Fibroblast of lung (primary cell): ENCODE results near the gene STRN3. TPM values are rescaled to one million over a fixed set of nuclear protein-coding genes. Genes with fewer than 3 reads are reported as not detected.
"Not testable (repeated sequence)": the region's sequence is repeated elsewhere in the genome, so short reads cannot be mapped to it uniquely, and the experiment has no call there.

ENCODE experiments used
- DNase-seq, 2 donors: peaks; one replicate each; pipeline versions ENCODE4 v3.0.0 to v3.0.0-alpha.2; 2010; ENCODE audit warnings: low read depth in 2 of 2
- H2AFZ ChIP-seq: 2 replicates; pipeline ENCODE4 v1.5.1; 2012; ENCODE audit warnings: low read length, control low read depth, inconsistent platforms
- H3K27ac ChIP-seq: 2 replicates; pipeline ENCODE4 v1.5.1; 2011; ENCODE audit warnings: low read length, control low read depth; ENCODE audit not compliant: insufficient read depth
- H3K27me3 ChIP-seq: 2 replicates; pipeline ENCODE4 v1.5.1; 2011; ENCODE audit warnings: mild to moderate bottlenecking, low read length; ENCODE audit not compliant: control insufficient read depth, insufficient read depth
- H3K36me3 ChIP-seq: 2 replicates; pipeline ENCODE4 v1.5.1; 2011; ENCODE audit warnings: low read length; ENCODE audit not compliant: control insufficient read depth, insufficient read depth
- H3K4me1 ChIP-seq: 2 replicates; pipeline ENCODE4 v1.5.1; 2011; ENCODE audit warnings: low read length; ENCODE audit not compliant: control insufficient read depth, insufficient read depth; ENCODE audit errors: extremely low read depth
- H3K4me2 ChIP-seq: 2 replicates; pipeline ENCODE4 v1.5.1; 2011; ENCODE audit warnings: low read length, control low read depth; ENCODE audit not compliant: insufficient read depth; ENCODE audit errors: extremely low read depth
- H3K4me3 ChIP-seq, 4 experiments: fragments of 200-600 bp in 1 of 4; sonication (generic) in 1 of 4; replicated peaks in 1 of 4; 2 replicates each; pipeline ENCODE4 v1.5.1; 2011 to 2016; ENCODE audit warnings: low read length in 4 of 4, low read depth in 3 of 4, mild to moderate bottlenecking in 3 of 4, control low read depth in 2 of 4, inconsistent platforms in 1 of 4, mixed read lengths in 1 of 4; ENCODE audit not compliant: insufficient read depth in 1 of 4; ENCODE audit errors: control extremely low read depth in 1 of 4
- H3K79me2 ChIP-seq: 2 replicates; pipeline ENCODE4 v1.5.1; 2012; ENCODE audit warnings: mild to moderate bottlenecking, low read length, inconsistent platforms; ENCODE audit not compliant: control insufficient read depth, insufficient read depth
- H3K9ac ChIP-seq: 2 replicates; pipeline ENCODE4 v1.5.1; 2011; ENCODE audit warnings: mild to moderate bottlenecking, low read length, control low read depth; ENCODE audit not compliant: insufficient read depth
- H3K9me3 ChIP-seq: 2 replicates; pipeline ENCODE4 v1.5.1; 2012; ENCODE audit warnings: low read depth, low read length; ENCODE audit not compliant: control insufficient read depth, insufficient read depth
- H4K20me1 ChIP-seq: 2 replicates; pipeline ENCODE4 v1.5.1; 2011; ENCODE audit warnings: low read length; ENCODE audit not compliant: control insufficient read depth, insufficient read depth; ENCODE audit errors: extremely low read depth
- EZH2 ChIP-seq: IDR thresholded peaks from 2 replicates; pipeline ENCODE4 v1.5.1; 2012; ENCODE audit warnings: low read length, control low read depth, mild to moderate bottlenecking; ENCODE audit errors: missing control alignments
- polyA plus RNA-seq, 2 donors: library from polyadenylated mRNA; depleted of rRNA in 1 of 2; stranded (reverse) in 1 of 2; unstranded in 1 of 2; fragments of >200 nt; gene quantifications; 2 replicates each; pipeline ENCODE4 v1.2.1, GENCODE V29; 2011 to 2012; ENCODE audit warnings: missing spikeins in 1 of 2
- total RNA-seq: library from RNA; depleted of rRNA; stranded (reverse); fragments of >200 nt; gene quantifications from 2 replicates; pipeline ENCODE4 v1.2.1, GENCODE V29; 2014
- TF ChIP-seq, protein P1 (sequence below), 2 donors: IDR thresholded peaks in 1 of 2; conservative IDR thresholded peaks in 1 of 2; 1 replicate in 1 of 2; 2 replicates in 1 of 2; pipeline ENCODE4 v1.5.1; 2011 to 2012; ENCODE audit warnings: low read length in 2 of 2, control low read depth in 1 of 2, inconsistent platforms in 1 of 2, low read depth in 1 of 2, mild to moderate bottlenecking in 1 of 2

The STRN3 gene
- total and polyA plus RNA-seq, 2 donors (not counting 1 experiment from before 2014, with no cell fraction given) = 42.0 to 88.2 TPM

DNA sequence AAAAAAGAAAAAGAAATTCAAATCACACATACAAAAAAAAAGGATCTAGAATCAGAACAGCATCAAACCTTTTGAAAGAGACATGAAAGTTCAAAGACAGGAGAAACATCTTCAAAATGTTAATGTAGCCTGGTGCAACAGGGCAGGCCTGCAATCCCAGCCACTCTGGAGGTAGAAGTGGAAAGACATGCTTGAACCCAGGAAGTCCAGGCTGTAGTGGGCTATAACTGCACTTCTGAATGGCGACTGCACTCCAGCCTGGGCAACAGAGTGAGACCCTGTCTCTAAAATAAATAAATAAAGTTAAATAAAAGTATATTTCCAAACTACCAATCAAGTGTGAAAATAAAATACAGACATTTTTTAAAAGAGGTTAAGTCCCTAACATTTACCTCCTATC, 19.5 kb downstream of the STRN3 start:
- no peaks in the 10 kb centered on the region for H3K4me1 ChIP-seq
- H3K9me3 ChIP-seq = no peaks in the 10 kb centered on the region
- no peak overlapping the region for H3K4me3 ChIP-seq
- H3K36me3 ChIP-seq = peaks cover 2% of the 10 kb centered on the region
- H4K20me1 ChIP-seq = no peaks in the 10 kb centered on the region
- H3K4me2 ChIP-seq = no peak overlapping the region
- no peak for DNase-seq
- no peak for TF ChIP-seq EZH2
- TF ChIP-seq, protein P1, sequence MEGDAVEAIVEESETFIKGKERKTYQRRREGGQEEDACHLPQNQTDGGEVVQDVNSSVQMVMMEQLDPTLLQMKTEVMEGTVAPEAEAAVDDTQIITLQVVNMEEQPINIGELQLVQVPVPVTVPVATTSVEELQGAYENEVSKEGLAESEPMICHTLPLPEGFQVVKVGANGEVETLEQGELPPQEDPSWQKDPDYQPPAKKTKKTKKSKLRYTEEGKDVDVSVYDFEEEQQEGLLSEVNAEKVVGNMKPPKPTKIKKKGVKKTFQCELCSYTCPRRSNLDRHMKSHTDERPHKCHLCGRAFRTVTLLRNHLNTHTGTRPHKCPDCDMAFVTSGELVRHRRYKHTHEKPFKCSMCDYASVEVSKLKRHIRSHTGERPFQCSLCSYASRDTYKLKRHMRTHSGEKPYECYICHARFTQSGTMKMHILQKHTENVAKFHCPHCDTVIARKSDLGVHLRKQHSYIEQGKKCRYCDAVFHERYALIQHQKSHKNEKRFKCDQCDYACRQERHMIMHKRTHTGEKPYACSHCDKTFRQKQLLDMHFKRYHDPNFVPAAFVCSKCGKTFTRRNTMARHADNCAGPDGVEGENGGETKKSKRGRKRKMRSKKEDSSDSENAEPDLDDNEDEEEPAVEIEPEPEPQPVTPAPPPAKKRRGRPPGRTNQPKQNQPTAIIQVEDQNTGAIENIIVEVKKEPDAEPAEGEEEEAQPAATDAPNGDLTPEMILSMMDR (conservative IDR thresholded peaks at IDR 0.05 in 1 of 2, IDR thresholded peaks at IDR 0.05 in 1 of 2; ENCODE audit: low read depth in 1 of 2, low read length in 2 of 2) = no peak
- no peaks in the 10 kb centered on the region for H3K27me3 ChIP-seq
- H2AFZ ChIP-seq = no peak overlapping the region
- H3K27ac ChIP-seq = no peak overlapping the region
- peaks cover 45% of the 10 kb centered on the region for H3K79me2 ChIP-seq
- no peak overlapping the region for H3K9ac ChIP-seq

DNA sequence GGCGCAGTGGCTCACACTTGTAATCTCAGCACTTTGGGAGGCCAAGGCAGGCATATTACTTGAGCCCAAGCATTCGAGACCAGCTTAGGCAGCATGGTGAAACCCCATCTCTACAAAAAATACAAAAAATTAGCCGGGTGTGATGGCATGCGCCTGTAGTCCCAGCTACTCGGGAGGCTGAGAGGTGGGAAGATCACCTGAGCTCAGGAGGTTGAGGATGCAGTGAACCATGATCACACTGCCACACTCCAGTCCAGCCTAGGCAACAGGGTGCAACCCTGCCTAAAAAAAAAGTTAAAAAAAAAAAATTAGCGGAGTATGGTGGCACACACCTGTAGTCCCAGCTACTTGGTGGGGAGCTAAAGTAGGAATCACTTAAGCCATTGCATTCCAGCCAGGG, 22.2 kb downstream of the STRN3 start:
- H2AFZ ChIP-seq, H4K20me1 ChIP-seq, H3K4me3 ChIP-seq, DNase-seq, H3K9ac ChIP-seq, H3K4me1 ChIP-seq, H3K4me2 ChIP-seq, H3K27me3 ChIP-seq, H3K9me3 ChIP-seq, H3K27ac ChIP-seq, H3K36me3 ChIP-seq: not testable (repeated sequence)
- peaks cover 52% of the 10 kb centered on the region for H3K79me2 ChIP-seq

DNA sequence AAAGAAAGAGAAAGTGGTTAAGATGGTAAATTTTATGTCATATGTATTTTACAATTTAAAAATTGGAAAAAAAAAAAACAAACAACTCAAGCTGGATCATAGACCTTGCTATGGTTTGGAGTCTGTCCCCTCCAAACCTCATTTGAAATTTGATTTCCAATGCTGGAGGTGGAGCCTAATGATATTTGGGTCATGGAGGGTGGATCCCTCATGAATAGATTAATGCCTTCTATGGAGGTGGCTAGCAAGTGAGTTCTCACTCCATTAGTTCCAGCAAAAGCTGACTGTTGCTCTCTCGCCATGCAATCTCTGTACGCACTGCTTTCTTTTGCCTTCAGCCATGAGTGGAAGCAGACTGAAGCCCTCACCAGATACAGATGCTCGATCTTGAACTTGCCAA, 22.9 kb downstream of the STRN3 start:
- H3K27ac ChIP-seq = no peak overlapping the region
- H3K36me3 ChIP-seq = peaks cover 2% of the 10 kb centered on the region
- H3K79me2 ChIP-seq = peaks cover 55% of the 10 kb centered on the region
- no peaks in the 10 kb centered on the region for H3K4me1 ChIP-seq
- no peak for DNase-seq
- H3K4me3 ChIP-seq = no peak overlapping the region
- no peaks in the 10 kb centered on the region for H3K27me3 ChIP-seq
- no peak overlapping the region for H2AFZ ChIP-seq
- no peaks in the 10 kb centered on the region for H3K9me3 ChIP-seq
- TF ChIP-seq EZH2 = no peak
- TF ChIP-seq, protein P1 (conservative IDR thresholded peaks at IDR 0.05 in 1 of 2, IDR thresholded peaks at IDR 0.05 in 1 of 2; ENCODE audit: low read depth in 1 of 2, low read length in 2 of 2) = no peak
- H3K4me2 ChIP-seq = no peak overlapping the region
- no peaks in the 10 kb centered on the region for H4K20me1 ChIP-seq
- H3K9ac ChIP-seq = no peak overlapping the region
